OCI-LY7 (cell line): Measurements from ENCODE around the gene BCAS4.

Experiments
- EZH2phosphoT487 ChIP-seq: fragments of 200-600 bp; sonication (generic); IDR thresholded peaks from 2 replicates; pipeline ENCODE4 v1.6.1; 2018; ENCODE audit warnings: low read depth, borderline replicate concordance, mild to moderate bottlenecking, mixed run types, antibody characterized with exemption, low read length, moderate library complexity, mixed read lengths
- TF ChIP-seq, protein P1 (sequence below): fragments of 200-600 bp; sonication (generic); conservative IDR thresholded peaks from 2 replicates; pipeline ENCODE4 v1.5.1; 2014; ENCODE audit warnings: mild to moderate bottlenecking, antibody characterized with exemption, low read length, moderate library complexity, mixed read lengths

DNA sequence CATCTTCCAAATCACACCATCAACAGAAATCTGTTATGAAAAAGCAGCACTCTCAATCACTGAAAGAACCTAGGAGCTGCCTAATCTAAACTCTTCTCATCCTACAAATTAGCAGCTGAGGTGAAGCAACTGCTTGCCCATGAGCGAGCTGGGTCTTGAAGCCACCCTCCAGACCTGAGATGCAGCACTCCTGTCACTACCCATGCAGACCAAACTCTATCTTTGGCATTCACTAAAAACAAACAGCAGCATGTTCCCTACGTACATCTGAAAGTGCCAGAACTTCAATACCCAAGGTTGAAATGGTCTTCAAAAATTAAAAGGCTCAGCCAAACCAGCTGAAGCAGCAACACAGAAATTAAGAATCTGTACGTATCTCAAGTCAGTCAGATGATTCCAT lies 122.1 kb downstream of the BCAS4 start:
- TF ChIP-seq, protein P1, sequence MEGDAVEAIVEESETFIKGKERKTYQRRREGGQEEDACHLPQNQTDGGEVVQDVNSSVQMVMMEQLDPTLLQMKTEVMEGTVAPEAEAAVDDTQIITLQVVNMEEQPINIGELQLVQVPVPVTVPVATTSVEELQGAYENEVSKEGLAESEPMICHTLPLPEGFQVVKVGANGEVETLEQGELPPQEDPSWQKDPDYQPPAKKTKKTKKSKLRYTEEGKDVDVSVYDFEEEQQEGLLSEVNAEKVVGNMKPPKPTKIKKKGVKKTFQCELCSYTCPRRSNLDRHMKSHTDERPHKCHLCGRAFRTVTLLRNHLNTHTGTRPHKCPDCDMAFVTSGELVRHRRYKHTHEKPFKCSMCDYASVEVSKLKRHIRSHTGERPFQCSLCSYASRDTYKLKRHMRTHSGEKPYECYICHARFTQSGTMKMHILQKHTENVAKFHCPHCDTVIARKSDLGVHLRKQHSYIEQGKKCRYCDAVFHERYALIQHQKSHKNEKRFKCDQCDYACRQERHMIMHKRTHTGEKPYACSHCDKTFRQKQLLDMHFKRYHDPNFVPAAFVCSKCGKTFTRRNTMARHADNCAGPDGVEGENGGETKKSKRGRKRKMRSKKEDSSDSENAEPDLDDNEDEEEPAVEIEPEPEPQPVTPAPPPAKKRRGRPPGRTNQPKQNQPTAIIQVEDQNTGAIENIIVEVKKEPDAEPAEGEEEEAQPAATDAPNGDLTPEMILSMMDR = no peak
- TF ChIP-seq EZH2phosphoT487 = no peak
